Suprapubic skin (tissue), 4 donors: Measurements from ENCODE around the gene FSCN2.

Source experiments
- POLR2A ChIP-seq, 2 donors: fragments of 450-650 bp; IDR thresholded peaks; one replicate each; pipeline ENCODE4 v1.6.1; 2017; ENCODE audit warnings: antibody characterized with exemption in 2 of 2, mild to moderate bottlenecking in 2 of 2, moderate library complexity in 2 of 2
- POLR2AphosphoS5 ChIP-seq, 3 donors: sonication (generic); formaldehyde crosslinking; IDR thresholded peaks; one replicate each; pipeline ENCODE4 v1.6.1; 2017; ENCODE audit warnings: antibody characterized with exemption in 3 of 3
- TF ChIP-seq, protein P1 (sequence below), 2 donors: fragments of 200-600 bp in 1 of 2; fragments of 450-650 bp in 1 of 2; sonication (generic) in 1 of 2; IDR thresholded peaks; one replicate each; pipeline ENCODE4 v1.5.1; 2016 to 2019; ENCODE audit warnings: antibody characterized with exemption in 2 of 2, mild to moderate bottlenecking in 1 of 2, moderate library complexity in 1 of 2

DNA sequence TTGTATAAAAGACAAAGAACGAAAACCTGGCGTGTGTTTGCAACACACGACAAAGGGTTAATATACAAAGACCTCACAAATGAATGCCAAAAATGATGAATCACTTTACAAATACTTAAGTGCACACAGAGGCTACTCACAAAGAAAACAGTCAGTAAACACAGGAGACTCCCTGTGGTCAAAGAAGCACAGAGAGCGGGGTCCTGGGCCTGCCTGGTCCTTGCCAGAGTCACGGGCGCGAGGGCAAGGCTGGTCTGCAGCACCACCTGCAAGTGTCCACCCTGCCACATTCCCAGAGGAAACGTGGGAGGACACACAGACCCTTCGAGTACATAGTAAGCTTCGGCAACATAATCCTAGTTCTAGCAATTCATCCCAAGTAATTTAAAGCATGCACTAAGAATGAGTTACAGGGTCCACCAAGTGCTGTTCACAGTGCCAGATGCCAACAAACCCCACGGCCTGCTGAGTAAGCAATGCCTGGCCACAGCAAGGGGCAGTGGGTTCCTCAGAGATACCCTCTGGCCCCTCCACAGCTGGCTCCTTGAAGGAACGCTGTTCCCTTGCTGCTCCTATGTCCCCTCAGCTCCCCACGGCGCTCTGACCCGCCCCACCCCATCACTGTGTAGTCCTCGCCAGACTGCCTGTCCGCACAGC lies 48.6 kb downstream of the FSCN2 start:
- TF ChIP-seq, protein P1, sequence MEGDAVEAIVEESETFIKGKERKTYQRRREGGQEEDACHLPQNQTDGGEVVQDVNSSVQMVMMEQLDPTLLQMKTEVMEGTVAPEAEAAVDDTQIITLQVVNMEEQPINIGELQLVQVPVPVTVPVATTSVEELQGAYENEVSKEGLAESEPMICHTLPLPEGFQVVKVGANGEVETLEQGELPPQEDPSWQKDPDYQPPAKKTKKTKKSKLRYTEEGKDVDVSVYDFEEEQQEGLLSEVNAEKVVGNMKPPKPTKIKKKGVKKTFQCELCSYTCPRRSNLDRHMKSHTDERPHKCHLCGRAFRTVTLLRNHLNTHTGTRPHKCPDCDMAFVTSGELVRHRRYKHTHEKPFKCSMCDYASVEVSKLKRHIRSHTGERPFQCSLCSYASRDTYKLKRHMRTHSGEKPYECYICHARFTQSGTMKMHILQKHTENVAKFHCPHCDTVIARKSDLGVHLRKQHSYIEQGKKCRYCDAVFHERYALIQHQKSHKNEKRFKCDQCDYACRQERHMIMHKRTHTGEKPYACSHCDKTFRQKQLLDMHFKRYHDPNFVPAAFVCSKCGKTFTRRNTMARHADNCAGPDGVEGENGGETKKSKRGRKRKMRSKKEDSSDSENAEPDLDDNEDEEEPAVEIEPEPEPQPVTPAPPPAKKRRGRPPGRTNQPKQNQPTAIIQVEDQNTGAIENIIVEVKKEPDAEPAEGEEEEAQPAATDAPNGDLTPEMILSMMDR (IDR thresholded peaks at IDR 0.05) = no peak
- TF ChIP-seq POLR2AphosphoS5 (IDR thresholded peaks at IDR 0.05) (no peak), POLR2A (IDR thresholded peaks at IDR 0.05) (no peak)
